ENCODE data around the gene ANO7. TPM values are rescaled to one million over a fixed set of nuclear protein-coding genes. Genes with fewer than 3 reads are reported as not detected.

The ANO7 gene
- polyA plus RNA-seq, 1 of the 3 experiments (the other 2 are of a cell fraction): 0.81 TPM

- peaks cover 4% of the 10 kb centered on the region for H3F3A ChIP-seq (replicated peaks; ENCODE audit: insufficient read depth)
- H3K4me1 ChIP-seq (ENCODE audit: control insufficient read depth in 1 of 2, insufficient read depth in 2 of 2, low read depth in 1 of 2, low read length in 1 of 2): peaks cover 6 to 18% of the 10 kb centered on the region in 2 experiments; a peak in 3 of 4 replicates
- no peaks in the 10 kb centered on the region for H3K9me2 ChIP-seq
- H3K27ac ChIP-seq (ENCODE audit: low read depth in 2 of 2, low read length in 1 of 2): peak overlapping the region in 1 of 2 experiments; percentile 67; a peak in 2 of 4 replicates
- H3K4me2 ChIP-seq: peak overlapping the region; percentile 97
- H3K9me3 ChIP-seq: no peaks in the 10 kb centered on the region
- H3K9ac ChIP-seq: peak overlapping the region; percentile 69; the same call in 1 of the 2 replicates
- 27% methylated on average over 16 of the region's 37 CpGs for WGBS (ENCODE audit: low lambda C conversion rate)
- TF ChIP-seq GABPA (IDR thresholded peaks at IDR 0.05; ENCODE audit: low read depth): no peak
- TF ChIP-seq SMC3 (IDR thresholded peaks at IDR 0.05; ENCODE audit: low read depth, low read length): no peak
- TF ChIP-seq IRF3 (IDR thresholded peaks at IDR 0.05; ENCODE audit: low read depth, low read length): no peak
- no peak for TF ChIP-seq RAD21 (IDR thresholded peaks at IDR 0.05; ENCODE audit: low read length)
- TF ChIP-seq RCOR1 (IDR thresholded peaks at IDR 0.05; ENCODE audit: low read length): no peak
- no peak for TF ChIP-seq FOXM1 (IDR thresholded peaks at IDR 0.05; ENCODE audit: low read depth)
- TF ChIP-seq RFX5 (IDR thresholded peaks at IDR 0.05; ENCODE audit: low read length): no peak
- no peak for TF ChIP-seq ZBTB33 (IDR thresholded peaks at IDR 0.05; ENCODE audit: borderline replicate concordance, low read depth)
- no peak for TF ChIP-seq FOSL2 (IDR thresholded peaks at IDR 0.05; ENCODE audit: borderline replicate concordance, low read depth)
- no peak for TF ChIP-seq REST (IDR thresholded peaks at IDR 0.05; ENCODE audit: low read depth, low read length)
- TF ChIP-seq CTCF (IDR thresholded peaks at IDR 0.05): no peak
- TF ChIP-seq EZH2phosphoT487 (IDR thresholded peaks at IDR 0.05; ENCODE audit: borderline replicate concordance, low read depth): no peak
- no peak for TF ChIP-seq MEF2A (IDR thresholded peaks at IDR 0.05; ENCODE audit: borderline replicate concordance, low read depth)
- TF ChIP-seq TAF1 (IDR thresholded peaks at IDR 0.05; ENCODE audit: borderline replicate concordance, low read depth, low read length): no peak
- TF ChIP-seq TEAD4 (IDR thresholded peaks at IDR 0.05; ENCODE audit: borderline replicate concordance, insufficient read depth): no peak
- CTCF ChIA-PET: interaction anchor here (0.6 to 2.4 kb wide), 9 partner anchors 17 to 698 kb away, joined by 3 to 10 read pairs (median 3); no protein-coding TSS in a partner anchor
- POLR2A ChIA-PET: no interaction called here
- peak overlapping the region; percentile 91 for H2AFZ ChIP-seq (ENCODE audit: low read depth)
- H4K20me1 ChIP-seq (ENCODE audit: insufficient read depth): no peaks in the 10 kb centered on the region
- peaks cover 29% of the 10 kb centered on the region for H3K79me2 ChIP-seq (ENCODE audit: insufficient read depth)
- DNase-seq: no peak
- peaks cover 0 to 10% of the 10 kb centered on the region in 2 experiments for H3K36me3 ChIP-seq (replicated peaks in 1 of 2; ENCODE audit: control insufficient read depth in 1 of 2, insufficient read depth in 2 of 2, low read length in 1 of 2)
- H3K27me3 ChIP-seq (ENCODE audit: insufficient read depth): no peaks in the 10 kb centered on the region
- peak overlapping the region; percentile 81 to 94 for H3K4me3 ChIP-seq (ENCODE audit: low read depth in 2 of 2, low read length in 1 of 2)
These were observed 37.6 kb upstream of the ANO7 start for GRCh38 chr2:241150660-241151530.

Measured in SK-N-SH (cell line).